GM21576 (cell line): ENCODE measurements around the gene HMGCLL1.

Source experiments
- ATAC-seq: cut with Tn5 transposase; IDR thresholded peaks from one replicate; pipeline ENCODE4 v1.9.1; 2021; ENCODE audit warnings: mild to moderate bottlenecking, moderate library complexity; ENCODE audit not compliant: unreplicated experiment

Gene HMGCLL1

DNA sequence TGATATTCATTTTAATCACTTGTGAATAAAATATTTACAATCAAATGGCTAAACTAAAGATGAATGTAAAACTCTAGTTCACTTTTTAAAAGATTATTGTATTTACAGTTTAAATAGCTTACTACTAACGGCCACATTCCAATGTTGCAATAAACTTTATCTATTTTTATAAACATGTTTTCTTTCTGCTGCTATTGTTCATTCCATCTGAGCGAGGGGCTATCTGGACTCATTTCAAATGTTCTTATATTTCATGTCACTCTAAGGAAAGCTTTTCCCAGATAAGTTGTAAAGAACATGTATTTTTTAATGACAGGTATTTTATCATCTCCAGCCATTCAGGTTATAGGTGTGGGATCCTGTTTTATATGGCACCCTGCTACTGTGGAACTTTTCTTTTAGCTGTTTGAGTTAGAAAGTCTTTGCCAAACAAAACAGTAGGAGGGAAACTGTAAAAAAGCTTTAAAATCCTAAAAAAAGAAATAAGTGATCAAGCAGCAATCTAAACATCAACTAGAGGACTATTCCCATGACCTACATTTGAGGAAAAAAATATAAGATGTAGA is 42.5 kb downstream of the HMGCLL1 start:
- no peak for ATAC-seq

DNA sequence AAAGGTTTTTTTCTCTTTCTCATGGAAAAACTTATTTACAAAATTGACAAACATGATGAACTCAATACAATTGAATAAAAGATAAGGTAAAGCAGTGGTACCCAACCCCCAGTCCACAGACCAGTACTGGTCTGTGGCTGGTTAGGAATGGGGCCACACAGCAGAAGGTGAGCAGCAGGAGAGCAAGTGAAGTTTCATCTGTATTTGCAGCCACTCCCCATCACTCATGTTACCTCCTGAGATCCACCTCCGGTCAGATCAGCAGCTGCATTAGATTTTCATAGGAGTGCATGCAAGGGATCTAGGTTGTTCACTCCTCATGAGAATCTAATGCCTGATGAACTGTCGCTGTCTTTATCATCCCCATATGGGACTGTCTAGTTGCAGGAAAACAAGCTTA is 47.5 kb downstream of the HMGCLL1 start:
- no peak for ATAC-seq

- no peak for ATAC-seq
Measured at GRCh38 chr6:55530931-55531330, 48.1 kb downstream of the HMGCLL1 start.

DNA sequence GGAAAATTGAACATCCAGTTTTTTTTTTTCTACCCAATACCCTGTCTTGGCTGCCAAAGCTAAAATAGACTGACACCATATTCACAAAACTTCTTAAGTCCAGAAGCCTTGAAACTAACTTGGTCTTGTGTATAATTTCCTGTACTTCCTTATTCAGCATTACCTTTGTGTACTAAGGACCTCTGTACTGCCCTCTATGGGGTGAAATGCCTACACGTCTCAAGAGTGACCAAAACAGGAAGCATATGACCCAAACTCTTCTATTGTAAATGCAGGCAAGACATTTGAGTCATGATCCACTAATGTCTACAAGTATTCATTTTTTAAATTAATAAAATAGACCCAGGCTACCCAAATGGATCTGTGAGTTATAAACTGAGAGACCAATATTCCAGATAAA is 50.4 kb downstream of the HMGCLL1 start:
- ATAC-seq: no peak

GRCh38 chr6:55524441-55524840 is 54.6 kb downstream of the HMGCLL1 start:
- no peak for ATAC-seq

- ATAC-seq: no peak
Measured at GRCh38 chr6:55518529-55519060, 60.4 kb downstream of the HMGCLL1 start.

DNA sequence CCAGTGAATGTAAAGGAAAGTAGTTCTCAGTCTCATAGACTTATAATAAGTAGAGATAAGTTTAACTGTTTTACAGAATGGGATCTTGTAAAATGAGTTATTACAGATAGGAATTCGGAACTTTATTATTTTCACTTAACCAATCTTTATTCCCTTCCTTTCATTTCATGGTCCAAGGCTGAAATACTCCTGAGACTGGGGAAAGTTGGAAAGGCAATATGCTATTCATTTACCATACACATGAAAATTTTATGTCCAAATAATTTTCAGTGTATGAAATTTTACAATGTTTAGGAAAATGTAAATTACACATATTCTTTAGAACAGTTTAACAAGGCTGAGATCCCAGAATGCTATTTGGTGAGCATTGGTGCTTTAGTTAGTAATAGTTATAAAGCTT is 62.3 kb downstream of the HMGCLL1 start:
- no peak for ATAC-seq

DNA sequence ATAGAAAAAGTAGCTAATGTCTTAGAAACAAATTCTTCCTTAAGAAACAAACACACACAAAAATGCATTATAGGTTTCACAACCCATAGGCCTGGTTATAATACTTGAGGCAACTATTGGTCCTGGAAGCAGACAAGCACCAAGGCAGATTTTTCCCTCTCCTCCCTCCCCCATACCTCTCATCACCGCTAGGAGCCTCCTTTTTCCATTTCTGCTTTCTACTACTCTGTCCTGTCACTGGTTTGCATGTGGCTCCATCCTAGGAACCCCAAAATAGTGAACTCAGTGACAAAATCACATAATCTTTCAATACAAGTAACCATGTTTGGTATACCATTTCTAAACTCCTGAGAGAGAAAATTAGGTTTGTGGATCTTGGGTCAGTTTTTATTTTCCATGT is 66.1 kb downstream of the HMGCLL1 start:
- ATAC-seq: no peak

DNA sequence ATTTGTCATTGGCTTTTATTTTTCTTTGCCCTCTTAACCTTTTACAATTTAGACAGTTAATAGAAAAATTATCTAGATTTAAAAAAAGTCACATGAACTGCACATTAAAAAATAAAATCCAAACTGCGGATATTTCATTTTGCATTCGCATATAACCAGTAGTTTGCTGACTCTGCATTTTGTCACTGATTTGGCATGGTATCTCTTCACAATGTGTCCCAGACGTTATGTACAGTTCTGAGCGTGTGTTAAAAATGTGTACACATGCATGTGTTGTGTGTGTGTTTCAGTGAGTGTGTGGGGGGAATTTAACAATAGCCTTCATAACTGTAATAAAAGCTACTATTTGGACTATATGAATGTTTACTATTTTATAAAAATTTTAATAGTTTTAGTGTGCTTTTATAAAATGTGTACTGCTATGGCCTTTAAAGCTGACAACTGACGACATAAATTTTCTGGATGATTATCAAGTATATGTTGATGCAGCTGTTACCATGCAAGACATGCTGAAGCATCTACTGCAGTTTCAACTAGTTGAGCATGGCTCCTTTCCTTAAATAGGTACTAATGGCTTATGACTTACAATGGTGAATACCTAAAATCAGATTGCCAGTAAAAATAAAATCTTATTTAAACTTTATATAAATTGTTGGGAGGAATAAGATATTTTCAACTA is 67.7 kb downstream of the HMGCLL1 start:
- ATAC-seq: no peak

DNA sequence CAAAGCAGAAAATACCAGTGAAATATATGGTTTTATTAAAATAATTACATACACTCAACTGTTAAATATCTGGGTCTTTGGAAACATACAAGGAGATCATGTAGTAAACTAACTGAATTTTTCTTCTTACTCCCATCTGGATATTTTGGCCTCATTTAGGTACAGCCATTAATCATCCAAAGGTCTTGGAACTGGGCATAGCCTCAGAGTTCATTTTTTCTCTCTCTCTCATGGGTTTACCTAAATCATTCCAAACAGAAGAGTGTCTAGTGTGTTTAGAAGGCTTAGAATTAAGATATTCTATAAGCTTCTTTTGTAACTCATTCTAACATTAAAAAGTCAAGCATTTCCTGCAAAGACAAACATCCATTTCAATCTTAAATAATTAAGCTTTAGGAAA is 79.4 kb downstream of the HMGCLL1 start:
- no peak for ATAC-seq

DNA sequence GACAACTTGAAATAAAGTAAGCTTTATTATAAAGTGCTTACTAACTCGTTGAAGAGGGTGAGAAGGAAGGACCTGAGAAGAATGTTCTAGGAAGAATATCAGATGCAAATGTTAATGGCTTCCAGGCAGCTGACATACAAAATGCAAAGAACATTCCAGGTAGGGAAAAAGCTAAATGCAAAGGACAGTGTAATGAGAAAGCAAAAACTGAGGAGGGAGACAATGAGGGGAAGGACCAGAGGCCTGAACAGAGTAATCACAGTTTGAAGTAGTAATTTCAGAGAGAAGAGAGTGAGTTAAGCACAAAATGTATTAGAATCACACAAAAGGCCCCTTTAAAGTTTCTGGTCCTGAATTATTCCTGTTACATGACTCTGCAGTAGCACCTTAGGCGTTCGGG is 81.3 kb downstream of the HMGCLL1 start:
- no peak for ATAC-seq

DNA sequence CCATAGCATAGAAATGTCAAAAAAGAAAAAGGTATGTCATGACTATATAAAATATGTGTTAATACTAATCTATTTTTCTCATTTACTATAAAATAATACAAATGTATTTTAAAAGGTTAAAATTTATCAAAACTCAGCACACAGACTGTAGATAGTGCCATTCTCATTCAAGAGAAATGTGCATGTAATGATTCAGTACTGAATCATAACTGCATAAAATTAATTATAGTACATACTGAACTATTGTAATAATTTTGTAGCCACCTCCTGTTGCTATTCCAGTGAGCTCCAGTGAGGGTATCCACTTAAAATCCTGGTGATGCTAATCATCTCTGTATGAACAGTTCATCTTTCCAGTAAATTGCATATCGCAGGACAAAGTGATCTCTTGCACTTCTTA is 82.8 kb downstream of the HMGCLL1 start:
- ATAC-seq: no peak

DNA sequence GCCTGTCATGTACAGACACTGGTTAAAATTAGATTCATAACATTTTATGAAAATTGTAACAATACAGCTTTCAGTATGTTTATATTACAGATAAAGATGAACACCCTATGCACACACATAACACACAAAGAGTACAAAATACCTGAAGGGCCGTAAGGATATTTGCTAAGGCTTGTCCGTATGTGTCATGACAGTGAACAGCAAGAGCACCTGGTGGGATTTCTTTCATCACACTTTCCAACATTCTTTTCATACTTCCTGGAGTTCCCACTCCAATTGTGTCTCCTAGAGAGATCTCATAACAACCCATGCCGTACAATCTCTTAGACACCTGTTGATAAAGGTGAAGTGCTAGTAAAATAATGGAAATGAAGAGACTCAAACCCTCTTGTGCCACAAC is 83.7 kb downstream of the HMGCLL1 start:
- ATAC-seq: no peak

GRCh38 chr6:55494411-55494810 is 84.6 kb downstream of the HMGCLL1 start:
- ATAC-seq: no peak

DNA sequence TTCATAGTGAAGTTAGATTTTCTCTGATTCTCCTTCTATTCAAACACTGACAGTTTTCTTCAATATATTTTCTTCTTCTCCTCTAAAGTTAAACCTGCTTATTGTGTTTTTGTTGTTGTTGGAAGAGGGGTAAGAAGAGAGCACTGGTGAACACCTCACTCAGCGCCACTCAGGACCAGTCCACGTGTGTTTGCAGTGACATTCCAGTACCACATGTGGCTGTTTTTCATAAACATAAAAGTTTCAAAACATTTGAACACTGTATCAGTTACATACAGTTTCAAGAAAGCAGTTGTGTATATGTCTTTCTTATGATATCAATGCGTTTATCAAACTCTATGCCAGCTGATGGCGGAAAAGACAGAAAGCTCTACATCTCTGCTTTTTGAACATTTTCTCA is 86.7 kb downstream of the HMGCLL1 start:
- no peak for ATAC-seq

- no peak for ATAC-seq
Measured at GRCh38 chr6:55490871-55491270, 88.1 kb downstream of the HMGCLL1 start.

DNA sequence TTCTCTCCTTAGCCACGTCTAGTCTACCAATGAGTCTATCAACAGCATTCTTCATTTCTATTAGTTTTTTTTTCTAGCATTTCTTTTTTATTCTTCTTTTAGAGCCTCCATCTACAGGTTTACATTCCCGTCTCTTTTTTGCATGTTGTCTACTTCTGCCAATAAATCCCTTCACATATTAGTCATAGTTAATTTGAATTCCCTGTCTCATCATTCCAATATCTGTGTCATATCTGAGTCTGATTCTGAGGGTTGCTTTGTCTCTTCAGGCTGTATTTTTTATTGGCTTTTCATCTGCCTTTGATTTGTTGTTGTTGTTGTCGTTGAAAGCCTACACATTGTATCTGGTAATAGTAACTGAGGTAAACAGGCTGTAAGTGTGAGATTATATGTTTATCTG is 104.6 kb downstream of the HMGCLL1 start:
- no peak for ATAC-seq

DNA sequence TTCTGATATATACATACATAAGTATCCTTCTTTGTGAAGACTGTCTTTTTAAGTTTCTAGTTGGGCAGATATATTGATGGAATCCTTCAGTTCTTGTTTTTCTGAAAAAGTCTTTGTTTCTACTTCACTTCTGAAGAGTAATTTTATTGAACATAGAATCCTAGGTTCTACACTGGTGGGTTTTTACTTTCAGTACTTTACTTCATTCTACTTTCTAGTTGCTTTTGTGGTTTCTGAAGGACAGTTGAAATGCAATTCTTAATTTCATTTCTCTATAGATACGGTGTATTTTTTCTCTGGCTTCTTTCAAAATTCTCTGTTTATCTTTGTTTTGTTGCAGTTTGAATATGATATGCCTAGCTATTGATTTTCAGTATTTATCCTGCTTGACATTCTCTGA is 105.3 kb downstream of the HMGCLL1 start:
- no peak for ATAC-seq

GRCh38 chr6:55469951-55470366 is 109.0 kb downstream of the HMGCLL1 start:
- ATAC-seq: no peak

DNA sequence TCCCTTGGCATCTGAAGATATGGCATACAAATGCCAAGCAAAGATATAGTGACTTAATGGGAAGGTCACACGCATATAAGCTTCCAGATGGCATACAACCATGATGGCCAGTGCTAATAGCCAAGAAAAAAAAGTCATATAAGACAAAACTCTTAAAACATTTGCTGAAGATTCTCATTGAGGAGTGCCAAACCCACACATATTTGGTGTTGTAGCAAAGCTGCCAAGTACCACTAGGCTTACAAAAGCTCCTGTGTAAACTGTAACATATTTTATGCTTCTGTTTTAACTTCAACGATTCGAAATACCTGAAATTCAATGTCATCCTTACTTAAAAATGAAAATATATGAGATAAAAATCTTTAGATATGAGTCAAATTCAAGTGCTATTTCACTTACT is 123.0 kb downstream of the HMGCLL1 start:
- no peak for ATAC-seq

- no peak for ATAC-seq
Measured at GRCh38 chr6:55450005-55450404, 129.0 kb downstream of the HMGCLL1 start.

DNA sequence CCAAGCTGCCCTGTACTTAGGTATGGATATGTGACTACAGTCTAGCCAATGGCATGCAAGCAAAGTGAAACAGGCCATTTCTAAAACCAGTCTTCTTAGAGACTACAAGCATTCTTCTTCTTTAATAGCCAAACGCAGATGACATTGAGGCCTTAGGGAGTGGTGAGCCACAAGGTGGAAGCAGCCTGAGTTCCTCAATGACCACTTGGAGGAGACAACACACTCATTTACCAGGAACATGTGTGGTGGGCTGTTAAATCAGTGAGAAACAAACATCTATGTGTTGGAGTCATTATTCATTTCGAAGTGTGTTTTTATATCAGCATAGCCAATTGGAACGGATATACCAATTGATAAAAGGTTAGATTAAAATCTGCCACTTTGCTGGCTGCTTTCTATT is 129.8 kb downstream of the HMGCLL1 start:
- ATAC-seq: no peak

DNA sequence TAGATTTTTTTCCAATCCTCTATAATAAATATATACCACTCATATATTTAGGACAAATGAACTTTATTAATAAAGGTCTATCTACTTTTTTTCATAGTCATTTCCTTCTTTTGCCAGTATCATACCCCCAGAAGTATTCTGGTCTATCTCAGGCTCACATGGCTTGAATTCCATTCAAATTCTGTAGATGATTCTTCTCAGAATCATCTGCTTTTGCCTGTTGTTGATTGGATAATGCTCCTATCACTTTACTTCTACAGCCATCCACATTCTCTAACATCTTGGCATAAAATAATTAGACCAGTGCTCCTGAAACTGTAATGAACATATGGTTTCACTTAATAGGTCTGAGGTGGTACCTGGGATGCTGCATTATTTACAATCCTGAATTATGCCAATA is 130.5 kb downstream of the HMGCLL1 start:
- ATAC-seq: no peak
